GM10266 (cell line): ENCODE data around the gene ZFP90.
A peak's percentile ranks its signal among the peaks of the same experiment; 100 is the strongest.
"Not testable (repeated sequence)": the region's sequence is repeated elsewhere in the genome, so short reads cannot be mapped to it uniquely, and the experiment has no call there.

Experiments
- DNase-seq: peaks from one replicate; pipeline ENCODE4 v3.0.0; 2012; ENCODE audit errors: extremely low spot score
- TF ChIP-seq, protein P1 (sequence below): IDR thresholded peaks from 2 replicates; pipeline ENCODE4 v1.5.1; 2012; ENCODE audit warnings: mild to moderate bottlenecking, low read depth; ENCODE audit not compliant: control insufficient read depth, insufficient read depth; ENCODE audit errors: missing control alignments

Gene ZFP90

DNA sequence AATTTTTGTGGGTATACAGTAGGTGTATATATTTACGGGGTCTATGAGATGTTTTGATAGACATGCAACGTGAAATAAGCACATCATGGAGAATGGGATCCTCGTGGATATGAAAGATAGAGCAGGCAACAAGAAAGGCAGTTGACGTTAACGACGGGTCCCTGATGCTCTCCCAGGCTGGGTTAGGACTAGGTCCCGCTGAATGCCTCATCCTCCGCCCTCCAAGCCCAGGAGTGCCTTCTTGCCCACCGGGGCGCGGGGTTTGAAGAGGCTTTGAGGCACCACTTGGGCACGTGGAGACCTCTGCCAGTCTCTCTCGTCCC lies 9.5 kb upstream of the ZFP90 start:
- DNase-seq: no peak
- TF ChIP-seq, protein P1, sequence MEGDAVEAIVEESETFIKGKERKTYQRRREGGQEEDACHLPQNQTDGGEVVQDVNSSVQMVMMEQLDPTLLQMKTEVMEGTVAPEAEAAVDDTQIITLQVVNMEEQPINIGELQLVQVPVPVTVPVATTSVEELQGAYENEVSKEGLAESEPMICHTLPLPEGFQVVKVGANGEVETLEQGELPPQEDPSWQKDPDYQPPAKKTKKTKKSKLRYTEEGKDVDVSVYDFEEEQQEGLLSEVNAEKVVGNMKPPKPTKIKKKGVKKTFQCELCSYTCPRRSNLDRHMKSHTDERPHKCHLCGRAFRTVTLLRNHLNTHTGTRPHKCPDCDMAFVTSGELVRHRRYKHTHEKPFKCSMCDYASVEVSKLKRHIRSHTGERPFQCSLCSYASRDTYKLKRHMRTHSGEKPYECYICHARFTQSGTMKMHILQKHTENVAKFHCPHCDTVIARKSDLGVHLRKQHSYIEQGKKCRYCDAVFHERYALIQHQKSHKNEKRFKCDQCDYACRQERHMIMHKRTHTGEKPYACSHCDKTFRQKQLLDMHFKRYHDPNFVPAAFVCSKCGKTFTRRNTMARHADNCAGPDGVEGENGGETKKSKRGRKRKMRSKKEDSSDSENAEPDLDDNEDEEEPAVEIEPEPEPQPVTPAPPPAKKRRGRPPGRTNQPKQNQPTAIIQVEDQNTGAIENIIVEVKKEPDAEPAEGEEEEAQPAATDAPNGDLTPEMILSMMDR: no peak

DNA sequence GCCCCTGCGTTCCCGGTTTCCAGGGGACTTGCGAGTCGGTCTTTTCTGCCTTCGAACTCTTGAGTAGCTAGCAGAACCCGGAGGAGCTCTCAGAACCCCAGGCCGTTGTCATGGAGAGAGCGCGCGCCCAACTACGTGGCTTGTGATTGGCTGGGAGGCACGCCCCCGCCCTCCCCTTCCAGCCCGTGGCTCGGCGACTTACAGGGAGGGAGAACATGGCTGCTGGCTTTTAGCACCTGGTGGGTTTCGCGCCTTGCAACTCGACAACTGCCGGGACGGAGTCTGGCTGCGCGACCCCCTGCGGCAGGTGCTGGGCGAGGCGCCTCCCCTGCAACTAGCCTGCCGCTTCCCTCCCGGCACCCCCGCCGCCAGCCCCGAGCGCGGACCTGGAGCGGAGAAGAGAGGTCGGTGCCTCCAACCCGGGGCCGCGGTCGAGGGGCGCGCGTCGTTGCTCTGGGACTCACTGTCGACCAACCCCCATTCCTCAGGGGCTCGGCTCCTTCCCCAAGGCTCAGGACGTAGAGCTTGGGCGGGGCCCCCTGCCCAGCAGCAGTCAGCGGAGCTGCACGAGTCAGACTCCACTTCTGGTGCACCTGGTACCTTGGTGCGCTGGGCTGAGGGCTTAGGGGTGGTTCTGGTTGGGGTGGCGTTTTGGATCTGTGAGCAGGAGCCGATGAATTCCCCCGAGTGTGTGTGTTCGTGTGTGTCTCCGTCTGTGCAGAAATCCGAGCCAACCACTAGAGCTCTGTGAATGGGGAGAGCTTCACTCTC lies 9.0 kb upstream of the ZFP90 start:
- TF ChIP-seq, protein P1: no peak
- DNase-seq: peak; percentile 99

DNA sequence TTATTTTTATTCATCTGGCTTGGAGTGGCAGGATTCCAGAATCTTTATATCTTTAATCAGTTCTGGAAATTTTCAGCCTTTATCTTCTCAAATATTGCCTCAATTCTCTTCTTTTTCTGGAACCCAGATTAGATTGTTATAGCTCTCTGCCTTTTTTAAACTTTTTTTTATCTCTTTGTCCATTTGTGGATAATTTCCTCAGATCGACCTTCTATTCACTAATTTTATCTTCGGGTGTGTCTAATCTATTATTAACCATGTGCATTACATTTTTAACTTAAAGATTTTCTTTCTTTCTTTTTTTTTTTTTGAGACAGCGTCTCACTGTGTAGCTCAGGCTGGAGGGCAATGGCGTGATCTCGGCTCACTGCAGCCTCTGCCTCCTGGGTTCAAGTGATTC lies 5.2 kb upstream of the ZFP90 start:
- TF ChIP-seq, protein P1: no peak

DNA sequence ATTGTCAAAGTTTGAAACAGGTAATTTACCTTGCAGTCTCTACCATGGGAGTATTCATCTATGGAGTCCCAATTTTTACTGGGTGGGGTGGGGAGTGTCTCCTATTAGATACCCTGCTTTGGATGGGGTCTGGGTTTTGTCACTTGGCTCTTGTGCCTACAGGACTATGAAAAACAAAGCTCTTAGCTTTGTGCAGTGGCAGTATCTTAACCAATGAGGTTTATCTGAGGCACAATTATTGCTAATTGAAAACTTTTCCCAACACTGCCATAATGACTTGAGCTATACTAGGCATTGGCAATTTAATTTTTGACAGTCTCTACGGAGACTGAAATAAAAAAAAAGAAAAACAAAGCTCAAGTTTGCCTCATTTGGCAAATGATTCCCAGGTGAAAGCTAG lies 3.8 kb upstream of the ZFP90 start:
- no peak for DNase-seq
- TF ChIP-seq, protein P1: no peak

More for the DNA sequence above, 5.2 kb upstream of the ZFP90 start:
- no peak for DNase-seq

DNA sequence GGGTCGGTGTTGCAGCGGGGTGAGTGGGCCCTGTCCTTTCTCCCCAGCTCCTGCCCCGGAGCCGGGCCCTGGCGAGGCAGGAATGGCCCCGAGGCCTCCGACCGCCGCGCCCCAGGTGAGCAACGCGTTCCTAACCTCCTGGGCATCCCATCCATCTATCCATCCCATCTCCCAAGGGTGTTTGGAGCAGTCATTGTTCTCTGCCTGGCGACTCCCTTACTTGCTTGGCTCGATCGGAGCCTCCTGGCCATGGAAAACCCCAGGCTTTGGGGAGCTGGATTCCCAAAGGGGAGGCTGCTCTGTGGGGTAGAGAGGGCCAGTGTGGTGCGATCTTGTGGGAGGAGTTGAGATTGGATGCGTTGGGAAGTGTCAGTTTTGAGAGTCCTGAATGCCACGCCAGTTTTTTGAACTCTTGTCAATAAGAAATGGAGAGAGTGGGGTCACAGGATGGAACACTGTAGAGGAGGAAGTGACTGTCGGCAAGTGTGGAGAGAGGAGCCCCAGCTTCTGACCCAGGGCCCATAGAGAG lies 684 bp downstream of the ZFP90 start:
- TF ChIP-seq, protein P1: no peak
- no peak for DNase-seq

DNA sequence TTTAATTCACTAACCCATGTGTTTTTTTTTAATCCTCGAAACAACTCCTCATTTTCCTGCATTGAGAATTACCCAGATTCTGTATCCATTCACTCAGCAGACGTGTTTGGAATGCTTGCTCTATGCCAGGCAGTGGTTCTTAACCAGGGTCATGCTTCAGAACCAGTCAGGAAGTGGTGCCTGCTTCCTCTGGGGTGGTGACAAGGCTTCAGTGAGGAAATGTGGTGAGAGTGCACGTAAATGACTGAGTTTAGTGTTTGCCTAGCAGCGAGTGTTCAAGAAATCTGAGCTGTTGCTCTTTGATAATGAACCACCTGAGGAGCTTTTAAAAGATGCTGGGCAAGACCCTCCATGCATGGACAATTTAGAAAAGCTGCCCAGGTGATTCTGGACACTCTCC lies 9.9 kb downstream of the ZFP90 start:
- no peak for DNase-seq
- TF ChIP-seq, protein P1: no peak

DNA sequence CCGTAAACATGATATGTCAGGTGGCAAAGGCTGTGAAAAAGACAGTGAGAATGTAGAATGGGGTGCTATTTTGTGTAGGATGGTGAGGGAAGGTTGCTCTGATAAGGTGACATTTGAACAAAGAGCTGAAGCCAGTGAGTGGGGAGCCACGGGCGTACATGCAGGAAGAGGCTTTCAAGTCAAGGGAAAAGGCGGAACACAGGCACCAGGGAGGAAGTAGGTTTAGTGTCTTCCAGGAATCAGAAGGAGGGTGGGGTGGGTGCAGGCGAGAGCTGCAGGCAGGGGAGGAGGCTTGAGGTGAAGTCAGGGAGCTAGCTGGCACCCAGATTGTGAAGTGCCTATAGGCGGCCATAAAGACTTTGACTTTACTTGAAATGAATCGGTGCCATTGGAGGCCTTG lies 14.1 kb downstream of the ZFP90 start:
- no peak for DNase-seq
- TF ChIP-seq, protein P1: no peak

DNA sequence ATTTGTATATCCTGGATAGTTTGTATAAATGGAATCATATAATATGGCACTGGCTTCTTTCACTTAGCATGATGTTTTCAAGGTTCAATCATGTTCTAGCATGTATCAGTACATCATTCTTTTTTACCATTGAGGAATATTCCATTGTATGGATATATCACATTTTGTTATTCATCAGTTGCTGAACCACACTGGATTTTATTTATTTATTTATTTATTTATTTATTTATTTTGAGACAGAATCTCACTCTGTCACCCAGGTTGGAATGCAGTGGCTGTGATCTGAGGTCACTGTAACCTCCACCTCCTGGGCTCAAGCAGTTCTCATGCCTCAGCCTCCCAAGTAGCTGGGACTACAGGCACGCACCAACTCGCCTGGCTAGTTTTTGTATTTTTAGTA lies 21.2 kb downstream of the ZFP90 start:
- DNase-seq: not testable (repeated sequence)
